GM18870 (cell line): ENCODE results near the gene ETFRF1.

Source experiments
- ATAC-seq: cut with Tn5 transposase; IDR thresholded peaks from one replicate; pipeline ENCODE4 v1.9.1; 2021; ENCODE audit warnings: moderate library complexity; ENCODE audit not compliant: unreplicated experiment

ETFRF1 gene, protein sequence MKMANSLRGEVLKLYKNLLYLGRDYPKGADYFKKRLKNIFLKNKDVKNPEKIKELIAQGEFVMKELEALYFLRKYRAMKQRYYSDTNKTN

DNA sequence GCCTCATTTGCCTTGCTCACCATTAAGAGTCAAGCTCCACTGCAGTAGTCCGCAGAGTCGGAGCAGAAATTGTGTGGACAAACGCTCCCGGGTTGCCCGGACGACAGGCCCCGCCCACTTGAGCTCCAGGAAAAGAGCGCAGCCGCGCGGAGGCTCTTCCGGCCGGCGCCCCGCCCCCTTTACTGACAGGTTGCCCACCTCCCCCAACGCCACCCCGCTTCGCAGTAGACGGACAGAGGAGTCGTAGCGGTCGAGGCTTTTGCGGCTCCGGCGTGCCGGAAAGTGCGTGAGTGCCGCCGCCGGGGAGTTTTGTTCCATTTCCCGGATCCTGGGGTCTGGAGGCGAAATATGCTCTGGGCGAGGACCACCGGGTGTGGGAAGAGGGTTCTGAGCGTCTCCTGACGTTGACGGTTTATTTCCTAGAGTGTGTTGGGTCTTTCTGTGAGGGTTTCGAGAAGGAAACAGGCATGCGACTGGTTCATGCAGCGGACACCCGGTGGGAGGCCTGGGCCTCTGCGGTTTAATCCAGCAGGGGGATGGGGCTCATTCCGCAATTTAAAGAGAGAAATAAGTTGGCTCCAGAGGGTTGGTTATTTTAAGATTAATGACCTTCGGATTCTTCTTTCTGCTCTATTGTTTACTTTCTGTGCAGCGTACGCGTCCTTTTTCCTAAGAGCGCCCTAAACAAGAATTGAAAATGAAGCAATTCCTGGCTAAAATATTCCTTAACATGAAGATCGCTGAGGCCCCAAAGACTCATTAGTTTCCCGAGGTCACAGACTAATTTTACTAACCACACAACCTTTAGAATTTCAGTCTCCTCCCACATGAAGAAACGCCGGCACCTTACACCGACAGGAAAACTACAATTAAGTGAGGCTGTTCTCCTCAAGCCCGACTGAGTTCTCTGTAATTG, at the start of gene ETFRF1, which contains the start of gene DNAI7:
Gene ETFRF1, plus strand, starts transcription at position 182 of the 916 bp plus-strand sequence. CDS start 8,720 bp downstream, outside the sequence.
Gene DNAI7, minus strand, starts transcription at position 105 of the 916 bp plus-strand sequence. Its CDS starts 82 bp downstream, at position 23.
- peak; percentile 75 for ATAC-seq

DNA sequence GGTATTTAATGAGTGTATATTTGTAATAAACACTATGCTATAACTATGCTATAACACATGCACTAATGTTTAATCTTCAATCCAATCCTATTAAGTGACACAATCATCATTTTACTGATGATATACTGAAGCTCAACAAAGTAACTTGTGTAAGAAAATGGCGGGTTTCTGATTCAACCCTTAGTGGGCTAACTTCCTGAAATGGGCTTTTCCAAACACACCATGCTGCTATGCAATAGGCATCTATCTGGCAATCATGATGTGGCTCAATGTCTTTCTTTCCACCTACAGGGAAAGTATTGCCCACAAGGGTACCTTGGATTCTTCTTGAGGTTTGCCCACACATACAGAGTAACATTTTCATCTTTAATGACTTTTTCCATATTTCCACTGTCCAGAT, 48.4 kb upstream of the ETFRF1 start:
- no peak for ATAC-seq

DNA sequence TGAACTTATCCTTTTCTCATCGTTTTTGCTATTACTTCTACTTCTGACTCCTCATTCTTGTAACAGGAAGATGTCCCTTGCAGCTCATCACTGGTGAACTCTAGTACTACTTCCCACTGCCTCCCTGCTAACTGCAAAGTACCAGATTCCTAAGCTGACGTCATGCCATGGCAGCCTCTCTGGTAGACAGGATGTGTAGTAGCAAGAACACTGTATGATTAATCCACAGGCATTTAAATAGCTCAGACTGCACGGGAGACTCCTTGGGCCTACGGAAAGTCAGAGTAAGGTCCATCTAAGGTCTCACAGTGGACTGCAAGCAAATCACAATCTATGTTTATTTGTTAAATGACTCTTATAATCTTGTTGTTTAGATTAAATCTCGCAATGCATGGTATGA, 43.6 kb upstream of the ETFRF1 start:
- ATAC-seq, result no peak

DNA sequence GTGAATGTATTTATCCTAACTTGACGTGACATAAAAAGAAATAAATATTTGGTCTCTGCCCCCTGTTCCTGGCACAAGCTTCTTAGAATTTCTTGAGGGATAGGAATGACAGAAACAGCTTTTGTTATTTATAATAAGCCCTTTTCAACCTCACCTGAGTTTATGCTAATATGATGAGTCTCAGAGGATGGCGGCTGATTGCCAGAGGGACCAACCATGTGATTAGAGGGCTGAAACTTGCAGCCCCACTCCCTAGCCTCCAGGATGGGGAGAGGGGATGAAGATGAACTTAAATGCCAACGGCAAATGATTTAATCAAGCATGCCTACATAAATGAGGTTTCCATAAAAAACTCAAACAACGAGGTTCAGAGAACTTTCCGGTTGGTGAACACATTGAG, 43.0 kb upstream of the ETFRF1 start:
- ATAC-seq, result no peak

DNA sequence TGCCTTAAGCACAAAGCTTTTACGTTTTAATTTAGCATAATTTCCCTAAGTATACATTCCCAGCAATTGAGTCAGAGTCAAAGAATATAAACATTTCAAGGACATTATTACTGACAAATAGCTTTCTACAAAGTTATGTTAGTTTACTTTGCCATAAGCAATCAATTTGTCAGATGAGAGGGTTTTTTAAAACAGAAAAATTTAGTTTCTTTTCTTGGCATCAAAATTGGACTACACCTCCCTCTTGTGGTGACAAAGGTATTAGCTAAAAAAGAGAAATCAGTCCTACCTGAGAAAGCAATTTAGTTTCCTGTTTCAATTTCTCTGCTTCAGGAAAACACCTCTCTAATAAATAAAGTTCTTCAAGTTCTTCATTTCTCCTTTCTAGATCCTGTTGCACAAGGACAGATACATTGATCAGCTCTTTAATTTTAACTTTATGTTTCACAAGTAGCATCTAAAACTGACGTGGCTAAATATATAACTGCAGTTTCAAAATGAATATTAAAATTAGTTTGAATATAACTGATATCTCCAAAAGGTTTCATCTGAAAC, 39.9 kb upstream of the ETFRF1 start:
- ATAC-seq, result peak; percentile 63

DNA sequence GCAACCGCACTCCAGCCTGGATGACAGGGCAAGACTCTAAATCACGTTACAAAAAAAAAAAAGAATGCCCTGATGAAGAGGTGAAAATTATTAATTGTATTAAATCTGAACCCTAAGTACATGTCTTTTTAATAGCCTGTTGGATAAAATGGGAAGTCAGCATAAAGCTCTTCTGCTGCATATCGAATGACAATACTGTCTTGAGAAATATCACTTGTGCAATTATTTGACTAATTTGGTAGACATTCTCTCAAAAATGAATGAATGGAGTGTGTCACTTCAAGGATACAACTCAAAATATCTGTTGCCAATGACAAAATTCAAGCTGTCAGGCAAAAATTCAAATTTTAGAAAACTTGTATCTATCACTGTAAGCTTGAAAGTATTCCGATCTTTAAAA, 39.0 kb upstream of the ETFRF1 start:
- ATAC-seq, result no peak

DNA sequence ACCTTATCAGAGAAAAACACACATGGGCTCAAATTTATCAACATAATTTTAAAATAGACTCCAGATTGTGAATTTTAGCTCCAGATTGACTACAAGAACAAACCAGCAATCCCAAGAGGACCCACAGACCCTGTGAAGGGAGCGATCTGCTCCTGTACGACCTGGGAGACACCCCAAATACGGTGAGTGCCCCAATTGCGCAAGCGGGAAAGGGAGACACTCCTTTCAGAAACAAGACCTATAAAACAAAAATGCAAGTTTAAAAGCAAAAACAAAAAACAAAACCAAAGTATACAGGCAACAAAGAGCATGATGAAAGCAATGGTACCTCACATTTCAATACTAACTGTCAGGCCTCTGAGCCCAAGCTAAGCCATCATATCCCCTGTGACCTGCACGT, 32.2 kb upstream of the ETFRF1 start:
- ATAC-seq, result no peak

DNA sequence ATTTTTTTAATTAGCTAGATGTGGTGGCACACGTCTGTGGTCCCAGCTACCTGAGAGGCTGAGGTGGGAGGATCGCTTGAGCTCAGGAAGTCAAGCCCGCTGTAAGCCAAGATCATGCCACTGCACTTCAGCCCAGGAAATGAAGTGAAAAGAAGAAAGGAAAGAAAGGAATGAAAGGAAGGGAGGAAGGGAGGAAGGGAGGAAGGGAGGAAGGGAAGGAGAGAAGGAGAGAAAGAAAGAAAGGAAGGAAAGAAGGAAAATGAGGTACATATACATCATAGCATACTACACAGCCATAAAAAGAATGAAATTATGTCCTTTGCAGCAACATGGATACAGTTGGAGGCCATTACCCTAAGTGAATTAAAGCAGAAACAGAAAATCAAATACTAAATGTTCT, 12.3 kb upstream of the ETFRF1 start:
- no peak for ATAC-seq

DNA sequence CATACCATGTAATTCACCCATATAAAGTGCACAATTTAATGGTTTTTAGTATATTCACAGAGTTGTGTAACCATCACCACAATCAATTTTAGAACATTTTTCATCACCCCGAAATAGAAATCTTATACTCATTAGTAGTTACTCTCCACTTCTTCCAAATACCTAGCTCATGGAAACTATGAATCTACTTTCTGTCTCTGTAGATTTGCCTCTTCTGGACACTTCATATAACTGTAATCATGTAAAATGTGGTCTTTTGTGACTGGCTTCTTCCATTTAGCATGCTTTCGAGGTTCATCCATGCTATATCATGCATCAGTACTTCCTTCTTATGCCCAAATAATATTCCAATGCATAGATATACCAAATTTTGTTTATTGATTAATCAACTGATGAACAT, 10.9 kb upstream of the ETFRF1 start:
- ATAC-seq, result no peak

DNA sequence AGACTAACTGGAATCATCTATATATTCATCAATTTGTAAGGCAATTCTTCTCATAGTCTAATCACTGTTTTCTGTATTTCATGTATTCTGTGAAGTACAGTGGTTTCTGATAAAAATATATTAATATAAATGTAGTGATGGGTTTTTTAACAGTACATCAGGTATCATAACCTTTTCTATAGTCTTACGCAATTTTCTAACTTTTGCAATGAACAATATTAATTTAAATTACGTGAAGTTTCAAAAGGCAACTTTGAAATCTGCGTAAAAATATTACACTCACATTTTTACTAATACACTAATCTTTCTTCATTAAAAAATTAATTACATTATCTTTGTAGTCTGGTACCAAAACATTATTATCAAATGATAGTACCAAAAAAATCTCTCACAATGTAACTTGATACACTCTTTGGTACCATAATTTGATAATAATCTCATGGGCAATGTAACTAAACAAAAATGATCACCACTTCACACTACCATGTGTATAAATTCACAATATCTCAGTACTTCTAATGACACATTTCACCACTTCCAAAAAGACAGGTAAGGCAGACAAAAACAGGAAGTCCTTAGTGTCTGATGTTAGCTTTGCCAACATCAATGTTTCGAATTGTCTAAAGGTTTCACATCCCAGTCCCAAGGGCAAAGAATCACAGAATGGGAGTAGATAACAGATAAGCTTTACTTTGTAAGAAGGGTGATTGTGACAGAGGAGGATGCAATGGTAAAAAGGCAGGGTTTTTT, 8.8 kb upstream of the ETFRF1 start:
- ATAC-seq, result no peak

DNA sequence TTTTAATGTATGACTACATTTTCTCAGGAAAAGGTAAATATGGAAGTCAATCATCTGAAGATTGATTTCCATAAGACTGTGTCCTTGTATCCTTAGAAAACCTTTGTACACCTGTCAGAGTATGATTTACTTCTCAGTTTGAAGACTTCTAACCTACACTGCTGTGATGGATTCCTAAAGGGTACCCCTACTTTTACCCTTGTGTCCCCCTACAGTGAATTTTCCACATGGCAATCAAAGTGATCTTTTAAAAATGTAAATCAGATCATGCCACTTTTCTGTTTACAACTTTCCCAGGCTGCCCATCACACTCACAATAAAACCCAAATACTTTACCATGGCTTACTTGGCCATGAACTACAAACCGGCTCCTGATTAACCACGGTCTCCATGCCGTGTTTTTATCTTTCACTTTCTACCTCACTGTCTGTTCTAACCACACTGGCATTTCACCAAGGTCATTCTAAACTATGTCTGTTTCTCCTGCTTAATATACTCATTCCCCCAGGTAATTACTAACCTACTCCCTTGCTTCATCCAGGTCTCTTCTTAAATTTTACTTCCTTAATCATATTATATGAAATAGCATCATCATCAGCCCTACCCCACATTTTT, 8.1 kb upstream of the ETFRF1 start:
- no peak for ATAC-seq

DNA sequence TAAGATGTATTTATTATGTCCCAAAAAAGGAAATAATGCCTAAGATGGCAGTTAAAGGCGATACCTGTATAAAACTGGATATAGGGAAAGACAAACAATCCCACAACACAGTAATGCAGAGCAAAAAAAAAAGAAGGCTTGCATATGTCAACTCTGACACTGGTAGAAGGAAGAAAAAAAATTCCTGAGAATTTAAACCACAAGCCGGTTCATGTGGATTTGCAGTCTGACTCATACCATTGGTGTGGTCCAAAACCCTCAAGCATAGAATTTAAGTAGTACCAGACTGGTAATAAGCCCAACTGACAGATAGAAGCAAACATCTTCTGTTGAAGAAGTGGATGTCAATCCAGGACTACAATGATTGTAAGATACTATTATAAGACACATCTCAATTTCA, 7.3 kb upstream of the ETFRF1 start:
- no peak for ATAC-seq

DNA sequence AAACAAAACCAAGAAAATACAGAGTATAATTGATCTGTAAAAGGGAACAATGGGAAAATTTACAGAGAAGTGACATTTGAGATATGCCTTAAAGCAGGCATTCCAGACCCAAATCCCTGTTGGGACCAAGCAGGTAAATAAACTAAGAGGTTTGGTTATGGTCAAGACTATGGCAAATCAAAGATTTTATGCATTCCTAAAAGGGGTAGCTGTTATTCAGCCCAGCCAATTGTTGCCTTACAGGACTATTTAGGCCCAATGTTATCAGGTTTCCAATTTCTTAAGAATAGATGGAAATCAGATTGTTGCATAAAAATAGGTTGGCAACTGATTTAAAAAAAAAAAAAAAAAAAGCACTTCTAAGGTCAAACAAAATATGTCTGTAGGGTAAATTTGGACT, 5.4 kb upstream of the ETFRF1 start:
- no peak for ATAC-seq

DNA sequence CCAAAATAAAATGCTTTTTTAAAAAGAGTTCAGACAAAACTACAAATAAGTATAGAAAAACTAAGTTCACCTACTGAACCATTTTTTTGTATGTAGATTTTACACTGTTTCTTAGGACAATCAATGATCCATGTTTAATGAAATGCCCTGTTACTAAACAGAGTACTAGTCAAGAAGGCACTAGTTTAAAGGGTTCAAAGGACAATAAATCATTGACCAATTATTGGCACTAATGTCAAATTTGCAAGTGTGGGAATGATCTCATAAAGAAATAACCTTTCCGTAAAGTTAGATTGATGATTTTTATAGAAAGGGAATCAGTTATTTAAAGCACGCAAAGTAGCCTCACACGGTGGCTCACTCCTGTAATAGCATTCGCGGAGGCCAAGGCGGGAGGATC, 4.2 kb upstream of the ETFRF1 start:
- no peak for ATAC-seq

DNA sequence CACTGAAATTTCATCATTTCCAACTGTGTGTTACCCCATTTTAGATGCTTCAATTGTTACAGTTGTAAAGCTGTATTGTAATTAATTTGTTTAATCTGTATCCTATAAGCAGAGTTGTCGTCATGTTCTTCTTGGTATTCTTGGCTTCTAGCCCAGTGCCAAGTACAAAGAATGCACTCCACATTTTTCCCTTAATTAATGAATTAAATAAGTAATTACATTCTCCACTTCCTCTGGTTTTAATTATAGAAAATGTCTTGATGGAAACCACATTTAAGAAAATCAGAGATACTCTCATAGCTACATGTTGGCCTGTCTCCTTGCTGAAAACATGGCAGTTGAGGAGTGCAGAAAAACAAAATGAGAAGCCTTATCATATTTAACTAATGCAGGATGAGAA, 823 bp upstream of the ETFRF1 start:
- ATAC-seq, result no peak

DNA sequence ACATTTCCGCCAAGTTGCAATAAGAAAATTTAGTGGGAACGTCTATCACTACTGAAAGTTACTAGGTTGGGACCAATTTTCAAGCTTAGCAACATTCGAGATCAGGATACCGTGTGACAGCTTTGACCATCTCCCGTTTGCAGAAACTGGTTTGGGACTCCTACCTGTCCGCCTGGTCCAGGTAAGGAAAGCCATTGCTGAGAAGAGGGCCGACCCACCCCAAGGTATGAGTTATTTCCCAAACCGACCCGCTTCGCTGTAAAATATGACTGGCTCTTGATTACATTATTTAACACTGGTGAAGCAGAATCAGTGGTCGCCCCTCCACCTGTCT, 348 bp upstream of the ETFRF1 start:
- peak; percentile 21 for ATAC-seq

DNA sequence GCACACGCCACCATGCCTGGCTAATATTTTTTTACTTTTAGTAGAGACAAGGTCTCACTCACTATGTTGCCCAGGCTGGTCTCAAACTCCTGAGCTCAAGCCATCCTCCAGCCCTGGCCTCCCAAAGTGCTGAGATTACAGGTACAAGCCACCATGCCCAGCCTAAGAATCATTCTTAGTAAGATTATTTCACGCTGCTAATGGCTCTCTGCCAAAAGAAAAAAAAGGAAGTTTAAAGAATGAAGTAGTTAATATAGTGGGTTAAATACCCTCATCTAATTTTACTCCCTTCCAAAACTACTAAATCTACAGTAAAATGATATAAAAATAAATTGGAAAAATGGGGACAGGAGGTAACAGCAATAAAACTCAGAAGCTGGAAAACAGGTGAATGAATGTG, 2.6 kb downstream of the ETFRF1 start:
- no peak for ATAC-seq

DNA sequence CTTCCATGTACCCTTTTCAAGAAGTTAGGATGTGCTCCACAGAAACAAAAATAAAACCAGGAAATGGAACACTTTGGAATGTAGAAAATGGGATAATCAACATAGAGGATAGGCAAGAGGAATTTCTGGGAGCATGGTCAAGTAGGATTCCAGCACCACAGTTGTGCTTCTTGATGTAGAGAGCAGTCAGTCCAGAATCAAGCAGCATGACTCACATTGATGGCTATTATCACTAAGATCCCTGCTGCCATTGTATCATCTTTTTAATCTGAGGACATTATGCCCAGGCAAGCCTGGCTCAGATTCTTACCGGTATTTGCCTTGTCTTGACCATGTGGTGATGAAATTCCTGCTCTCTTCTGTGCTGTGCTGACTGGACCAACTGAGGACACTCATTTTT, 5.7 kb downstream of the ETFRF1 start:
- no peak for ATAC-seq

DNA sequence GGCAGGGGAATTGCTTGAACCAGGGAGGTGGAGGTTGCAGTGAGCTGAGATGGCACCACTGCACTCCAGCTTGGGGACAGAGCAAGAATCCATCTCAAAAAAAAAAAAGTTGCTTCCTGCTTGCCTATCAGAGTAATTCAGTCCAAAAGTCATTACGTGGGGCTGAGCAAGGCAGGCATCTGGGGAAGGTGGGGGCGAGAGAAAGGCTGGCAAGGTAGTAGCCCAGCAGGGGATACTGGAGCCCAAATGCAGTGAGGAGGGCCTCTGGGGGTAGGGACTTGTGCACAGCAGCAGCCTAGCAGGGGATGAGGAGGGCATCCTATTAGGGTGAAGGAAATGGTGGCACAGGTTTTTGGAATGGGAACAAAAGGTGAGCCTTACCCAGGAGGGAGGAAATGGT, 7.1 kb downstream of the ETFRF1 start:
- no peak for ATAC-seq

DNA sequence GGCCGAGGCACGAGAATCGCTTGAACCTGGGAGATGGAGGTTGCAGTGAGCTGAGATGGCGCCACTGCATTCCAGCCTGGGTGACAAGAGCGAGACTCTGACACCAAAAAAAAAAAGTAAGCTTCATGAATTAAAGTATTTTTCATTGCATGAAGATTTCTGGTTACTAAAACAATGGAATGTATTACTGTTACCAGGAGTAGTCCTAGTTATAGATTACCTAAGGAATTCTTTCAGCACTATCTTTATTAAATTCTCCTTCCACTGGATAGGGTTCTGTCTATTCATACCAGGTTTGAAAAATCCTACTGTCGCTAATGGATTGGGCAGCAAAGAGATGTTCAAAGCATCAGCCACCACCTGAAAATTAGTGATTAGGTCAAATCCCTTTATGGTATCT, 12.4 kb downstream of the ETFRF1 start:
- no peak for ATAC-seq

DNA sequence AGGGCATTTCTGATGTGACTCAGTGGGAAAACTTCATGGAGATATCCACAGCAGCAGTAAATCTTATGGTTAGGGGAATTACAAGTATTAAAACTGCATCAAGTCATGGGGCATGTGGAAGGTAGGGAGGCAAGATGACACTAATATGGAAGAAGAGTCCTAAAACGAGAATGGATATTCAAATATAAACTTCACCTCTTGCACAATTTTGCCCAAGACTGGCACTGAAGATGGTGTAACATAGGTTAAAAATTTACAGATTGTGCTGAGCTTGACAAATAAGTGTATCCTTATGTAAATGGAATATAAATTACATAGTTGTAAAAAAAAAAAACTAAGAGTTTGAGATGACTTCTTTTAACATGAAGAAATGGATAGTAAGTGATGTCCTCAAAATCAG, 12.8 kb downstream of the ETFRF1 start:
- no peak for ATAC-seq
